ENCODE results near the gene GLUD1.

DNA sequence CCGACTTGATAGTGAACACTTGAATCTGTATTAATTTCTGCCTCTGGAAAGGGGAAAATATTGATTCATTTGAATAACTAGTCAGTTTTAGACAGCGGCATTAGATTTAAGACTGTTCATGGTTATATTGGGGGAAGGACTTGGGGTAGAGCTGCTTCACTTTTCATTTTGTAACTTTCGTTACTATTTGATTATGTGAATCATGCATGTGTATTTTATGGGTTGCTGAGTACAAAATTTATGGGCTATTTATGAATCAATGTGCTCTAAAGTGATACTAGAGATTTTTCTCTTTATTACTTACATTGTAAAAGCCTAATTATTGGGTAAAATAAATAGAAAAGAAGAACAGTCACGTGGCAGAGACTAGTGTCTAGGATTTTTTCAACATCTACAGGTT lies 4.9 kb downstream of the GLUD1 start:
- TF ChIP-seq CTCF (IDR thresholded peaks at IDR 0.05; ENCODE audit: insufficient read depth, low read length) = no peak
- no peak for TF ChIP-seq GABPA (IDR thresholded peaks at IDR 0.05; ENCODE audit: low read depth)
